Brain microvascular endothelial cell (primary cell): ENCODE data around the gene STRA6.

ENCODE experiments used
- DNase-seq: peaks from one replicate; pipeline ENCODE4 v3.0.0-alpha.2; 2020
- H3K27ac ChIP-seq: fragments of 250-450 bp; sonication (Bioruptor Pico); 2 replicates; pipeline ENCODE4 v1.5.1; 2020; ENCODE audit warnings: mild to moderate bottlenecking, moderate library complexity
- H3K27me3 ChIP-seq: fragments of 250-450 bp; sonication (Bioruptor Pico); replicated peaks from 2 replicates; pipeline ENCODE4 v1.5.1; 2020; ENCODE audit warnings: mild to moderate bottlenecking
- H3K36me3 ChIP-seq: fragments of 250-450 bp; sonication (Bioruptor Pico); replicated peaks from 2 replicates; pipeline ENCODE4 v1.5.1; 2020; ENCODE audit warnings: mild to moderate bottlenecking
- H3K4me3 ChIP-seq: 2 replicates; pipeline ENCODE4 v1.5.1; 2011; ENCODE audit warnings: low read depth, mild to moderate bottlenecking, control low read depth, low read length, moderate library complexity
- CTCF ChIP-seq: IDR thresholded peaks from 2 replicates; pipeline ENCODE4 v1.5.1; 2011; ENCODE audit warnings: low read depth, mild to moderate bottlenecking, moderate library complexity, low read length, control low read depth, inconsistent platforms; ENCODE audit errors: missing control alignments
- in situ Hi-C: cut with HindIII; loops from 2 replicates; pipeline ENCODE4 v1.10.0; 2017; ENCODE audit warnings: low sequenced_read_pairs, low pct_ligation_motif_present

The STRA6 gene

DNA sequence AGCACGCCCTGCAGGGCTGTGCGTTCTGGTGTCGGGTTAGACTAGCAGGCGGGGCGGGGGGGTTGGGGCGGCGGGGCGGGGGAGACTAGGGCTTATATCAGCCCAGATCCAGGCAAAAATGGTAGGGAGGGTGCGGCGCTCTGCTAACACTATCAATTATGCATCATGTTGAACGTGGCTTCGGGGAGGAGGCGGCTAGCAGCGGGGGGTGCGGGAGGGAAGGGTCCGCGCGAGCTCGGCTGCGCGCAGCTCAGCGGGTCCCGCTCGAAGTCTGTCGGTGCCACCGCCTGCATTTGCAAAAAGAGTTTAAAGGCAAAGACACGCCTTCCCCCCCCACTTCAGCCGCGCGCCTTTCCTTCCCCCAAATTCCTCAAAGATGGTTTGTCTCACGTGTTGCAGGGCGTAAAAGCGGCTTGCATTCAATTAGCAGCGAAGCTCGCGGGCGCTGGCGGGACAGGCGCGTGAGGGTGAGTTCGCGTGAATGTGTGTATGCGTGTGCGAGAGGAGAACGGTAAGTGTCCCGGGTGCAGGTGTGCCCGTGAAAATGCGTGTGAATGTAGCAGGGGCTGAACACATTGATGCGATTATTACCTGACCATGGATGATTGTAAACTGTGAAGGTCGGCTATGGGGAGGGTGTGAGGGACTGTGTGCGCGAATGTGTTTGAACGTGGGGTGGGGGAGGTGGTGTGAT, 72.3 kb downstream of the STRA6 start, which contains the start of gene ISLR2:
Gene ISLR2 (plus strand): TSS at position 432 of the 694 bp plus-strand sequence. CDS start 2,169 bp downstream, outside the sequence.
- TF ChIP-seq CTCF = no peak
- H3K27me3 ChIP-seq = peaks cover 72% of the 10 kb centered on the region
- H3K4me3 ChIP-seq = peak within 1 kb of the TSS; percentile 5
- no peak within 1 kb of the TSS for H3K27ac ChIP-seq
- no peaks in the 10 kb centered on the region for H3K36me3 ChIP-seq
- no peak for DNase-seq
- in situ Hi-C loops = no loop called here

- Histone ChIP-seq H3K27me3 (peaks cover 69% of the 10 kb centered on the region), H3K27ac (no peak overlapping the region), H3K36me3 (no peaks in the 10 kb centered on the region), H3K4me3 (peak overlapping the region; percentile 5)
- in situ Hi-C loops = no loop called here
- TF ChIP-seq CTCF = no peak
- no peak for DNase-seq
Observed at GRCh38 chr15:74129586-74130154, 72.9 kb downstream of the STRA6 start.
